HepG2 (cell line): ENCODE results near the gene LTA4H. TPM values are rescaled to one million over a fixed set of nuclear protein-coding genes. Genes with fewer than 3 reads are reported as not detected.

Experiments
- ARNTL ChIP-seq: sonication (generic); formaldehyde crosslinking; IDR thresholded peaks from 2 replicates; pipeline ENCODE4 v1.4.0; 2020; ENCODE audit warnings: mild to moderate bottlenecking, missing genetic modification reagents
- ATF2 ChIP-seq: sonication (generic); formaldehyde crosslinking; IDR thresholded peaks from 2 replicates; pipeline ENCODE4 v1.4.0; 2020; ENCODE audit warnings: missing genetic modification reagents
- ATF4 ChIP-seq, 2 experiments: fragments of 450-650 bp in 1 of 2; sonication (generic) in 1 of 2; formaldehyde crosslinking; IDR thresholded peaks; 2 replicates each; pipeline versions ENCODE4 v1.5.0 to v1.8.0; 2020 to 2022; ENCODE audit warnings: mild to moderate bottlenecking in 1 of 2, missing genetic modification reagents in 1 of 2
- BRF2 ChIP-seq: sonication (generic); formaldehyde crosslinking; IDR thresholded peaks from 2 replicates; pipeline ENCODE4 v1.8.1; 2022; ENCODE audit warnings: mild to moderate bottlenecking, missing genetic modification reagents
- CCDC6 ChIP-seq: sonication (generic); formaldehyde crosslinking; IDR thresholded peaks from 2 replicates; pipeline ENCODE4 v1.8.1; 2022; ENCODE audit warnings: mild to moderate bottlenecking, missing genetic modification reagents, moderate library complexity
- ELF3 ChIP-seq: IDR thresholded peaks from 2 replicates; pipeline ENCODE4 v1.6.1; 2016; ENCODE audit warnings: missing genetic modification reagents, missing compliant biosample characterization
- EP300 ChIP-seq, 3 experiments: sonication (generic) in 1 of 3; formaldehyde crosslinking in 1 of 3; IDR thresholded peaks; 2 replicates each; pipeline versions ENCODE4 v1.5.1 to v1.6.1; 2011 to 2020; ENCODE audit warnings: low read depth in 2 of 3, low read length in 2 of 3, borderline replicate concordance in 1 of 3, improper control_type of control experiment in 1 of 3, mild to moderate bottlenecking in 1 of 3, missing genetic modification reagents in 1 of 3, moderate library complexity in 1 of 3
- FOXA1 ChIP-seq, 2 experiments: fragments of 450-650 bp in 1 of 2; sonication (generic) in 1 of 2; formaldehyde crosslinking in 1 of 2; IDR thresholded peaks; 2 replicates each; pipeline versions ENCODE4 v1.4.0 to v1.6.1; 2016 to 2020; ENCODE audit warnings: missing genetic modification reagents in 1 of 2
- REST ChIP-seq, 2 experiments: IDR thresholded peaks; 2 replicates each; pipeline ENCODE4 v1.6.1; 2011 to 2012; ENCODE audit warnings: low read length in 2 of 2, borderline replicate concordance in 1 of 2, low read depth in 1 of 2, mild to moderate bottlenecking in 1 of 2, moderate library complexity in 1 of 2
- SAP130 ChIP-seq: IDR thresholded peaks from 2 replicates; pipeline ENCODE4 v1.6.1; 2016; ENCODE audit warnings: low read depth
- ZBTB4 ChIP-seq: sonication (generic); formaldehyde crosslinking; IDR thresholded peaks from 2 replicates; pipeline ENCODE4 v1.4.0; 2020; ENCODE audit warnings: missing genetic modification reagents, mild to moderate bottlenecking, borderline replicate concordance
- ZNF12 ChIP-seq: sonication (generic); formaldehyde crosslinking; IDR thresholded peaks from 2 replicates; pipeline ENCODE4 v1.5.0; 2020; ENCODE audit warnings: missing genetic modification reagents
- ZNF337 ChIP-seq: sonication (generic); formaldehyde crosslinking; IDR thresholded peaks from 2 replicates; pipeline ENCODE4 v1.5.1; 2020; ENCODE audit warnings: missing genetic modification reagents, low read depth, mild to moderate bottlenecking, borderline replicate concordance
- ZNF484 ChIP-seq: sonication (generic); formaldehyde crosslinking; IDR thresholded peaks from 2 replicates; pipeline ENCODE4 v1.5.1; 2020; ENCODE audit warnings: mild to moderate bottlenecking, low read depth, missing genetic modification reagents, borderline replicate concordance
- ZNF614 ChIP-seq: IDR thresholded peaks from 2 replicates; pipeline ENCODE4 v1.6.1; 2018; ENCODE audit warnings: missing biosample characterization, missing genetic modification reagents, inconsistent platforms, borderline replicate concordance
- ZNF644 ChIP-seq: IDR thresholded peaks from 2 replicates; pipeline ENCODE4 v1.6.1; 2016; ENCODE audit warnings: low read depth
- polyA plus RNA-seq, 8 experiments: library from polyadenylated mRNA; depleted of rRNA in 3 of 8; stranded (reverse) in 7 of 8; unstranded in 1 of 8; fragments of >200 nt; fragmentation: Illumina TruSeq in 4 of 8; extraction: Trizol in 4 of 8; gene quantifications; 2 replicates each; pipeline versions ENCODE4 v1.2.1 to v1.2.3, GENCODE V29; 2011 to 2016; ENCODE audit warnings: low read depth in 4 of 8, missing spikeins in 1 of 8, mixed read lengths in 1 of 8; ENCODE audit not compliant: insufficient read depth in 1 of 8
- total RNA-seq, 5 experiments: library from RNA; depleted of rRNA; stranded (reverse); fragments of >200 nt; fragmentation: Illumina TruSeq; extraction: Trizol; gene quantifications; 2 replicates each; pipeline ENCODE4 v1.2.3, GENCODE V29; 2016; ENCODE audit warnings: low read depth in 1 of 5

The LTA4H gene
- total and polyA plus RNA-seq, 2 of the 13 experiments (the other 11 are each of a cell fraction or from before 2014, with no cell fraction given) = 87.5 to 90.4 TPM

DNA sequence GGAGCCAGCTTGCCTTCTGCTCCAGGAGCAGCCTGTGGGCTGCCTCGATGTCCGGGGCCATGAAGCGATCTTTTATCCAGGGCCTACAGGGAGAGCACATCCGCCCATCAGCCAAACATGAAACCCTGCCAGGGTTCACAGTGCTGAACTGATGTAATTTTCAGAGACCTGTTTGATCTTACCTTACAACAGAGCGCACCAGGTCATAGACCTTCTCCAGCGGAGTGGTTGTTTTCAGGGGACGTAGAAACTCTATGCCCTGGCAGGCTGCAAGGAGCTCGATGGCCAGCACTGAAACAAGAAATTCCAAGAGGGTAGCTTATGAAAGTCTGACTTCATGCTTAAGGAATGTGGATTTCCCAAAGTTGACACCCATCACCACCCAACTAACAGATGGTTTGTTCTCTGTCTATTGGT, 59.0 kb downstream of the LTA4H start (continued):
- 0 out of 2 replicates have a peak, but pooled peaks have one; percentile 66 for TF ChIP-seq ZBTB4 (CRISPR knock-in tag)
- peak; percentile 67; the same call in 1 of the 2 replicates for TF ChIP-seq BRF2 (CRISPR knock-in tag)
- TF ChIP-seq SAP130 (CRISPR knock-in tag) = peak; percentile 70
- TF ChIP-seq ZNF337 = no peak
- TF ChIP-seq ELF3 (CRISPR knock-in tag) = peak; percentile 74
- TF ChIP-seq EP300 (IDR thresholded peaks at IDR 0.05; ENCODE audit: low read depth in 2 of 2, low read length in 2 of 2) = peak; percentile 27 to 88; a peak in 2 of 4 replicates
- TF ChIP-seq EP300 (CRISPR knock-in tag; IDR thresholded peaks at IDR 0.05; ENCODE audit: borderline replicate concordance) = 0 out of 2 replicates have a peak, but pooled peaks have one; percentile 40
- no peak for TF ChIP-seq ZNF484 (CRISPR knock-in tag)
- TF ChIP-seq ATF2 (CRISPR knock-in tag) = peak; percentile 73; the same call in 1 of the 2 replicates
- no peak for TF ChIP-seq ARNTL (CRISPR knock-in tag)
- 0 out of 4 replicates have a peak, but pooled peaks of 1 of the 2 experiments have one; percentile 25 for TF ChIP-seq REST (IDR thresholded peaks at IDR 0.05; ENCODE audit: borderline replicate concordance in 1 of 2, low read depth in 1 of 2, low read length in 2 of 2)
- TF ChIP-seq FOXA1 (IDR thresholded peaks at IDR 0.05) = no peak
- 0 out of 2 replicates have a peak, but pooled peaks have one; percentile 13 for TF ChIP-seq FOXA1 (CRISPR knock-in tag; IDR thresholded peaks at IDR 0.05)
- peak; percentile 51; the same call in 1 of the 2 replicates for TF ChIP-seq ZNF12 (CRISPR knock-in tag)
- TF ChIP-seq ZNF614 = peak; percentile 69; the same call in 1 of the 2 replicates
- TF ChIP-seq ATF4 (CRISPR knock-in tag; IDR thresholded peaks at IDR 0.05) = peak in 1 of 2 experiments; percentile 94; a peak in 2 of 4 replicates
- TF ChIP-seq ZNF644 (CRISPR knock-in tag) = peak; percentile 89
- peak; percentile 53; the same call in 1 of the 2 replicates for TF ChIP-seq CCDC6
